GM19025 (cell line): ENCODE data around the gene IL4.
"Not testable (repeated sequence)": the region's sequence is repeated elsewhere in the genome, so short reads cannot be mapped to it uniquely, and the experiment has no call there.

Experiments
- ATAC-seq: cut with Tn5 transposase; IDR thresholded peaks from one replicate; pipeline ENCODE4 v1.9.1; 2021; ENCODE audit warnings: mild to moderate bottlenecking, low read depth, moderate library complexity; ENCODE audit not compliant: unreplicated experiment

IL4 gene

GRCh38 chr5:132688536-132689339 lies 14.9 kb downstream of the IL4 start:
- no peak for ATAC-seq

- ATAC-seq, result no peak
These were observed 15.7 kb downstream of the IL4 start for GRCh38 chr5:132689513-132689912.

- ATAC-seq, result no peak
These were observed 16.4 kb downstream of the IL4 start for GRCh38 chr5:132690156-132690555.

- not testable (repeated sequence) for ATAC-seq
These were observed 18.2 kb downstream of the IL4 start for GRCh38 chr5:132691755-132692631.

DNA sequence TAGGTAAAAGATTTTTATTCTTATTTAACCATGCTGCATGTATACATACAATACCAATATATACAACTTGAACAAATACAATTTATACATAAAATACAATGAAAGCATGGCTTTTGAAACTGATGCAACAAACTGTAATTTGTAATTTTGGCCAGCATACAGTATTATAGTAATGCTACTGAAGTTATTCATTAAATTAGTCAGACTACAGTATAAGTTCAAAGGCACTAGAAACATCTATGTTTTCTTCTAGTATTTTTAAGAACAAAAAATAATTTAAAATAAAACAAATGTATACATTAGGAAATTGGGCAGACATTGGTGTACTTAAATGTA lies 18.8 kb downstream of the IL4 start:
- ATAC-seq, result no peak

DNA sequence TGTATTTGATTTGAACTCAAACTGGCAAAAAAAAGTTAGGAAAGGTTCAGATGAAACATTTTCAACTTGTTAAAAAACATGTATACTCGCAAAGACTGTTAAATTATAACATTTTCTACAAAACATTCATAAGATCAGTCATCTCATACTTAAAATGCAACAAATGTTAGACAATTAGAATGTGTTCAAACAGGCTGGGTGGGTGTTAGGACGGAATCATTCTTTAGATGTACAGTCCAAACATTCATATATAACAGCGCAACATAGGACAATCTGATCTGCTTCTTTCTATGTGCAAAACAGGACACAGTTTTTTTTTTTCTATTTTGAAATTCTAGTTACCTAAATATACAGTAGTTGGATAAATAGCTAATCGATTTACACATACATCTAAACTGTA lies 22.2 kb downstream of the IL4 start:
- no peak for ATAC-seq

DNA sequence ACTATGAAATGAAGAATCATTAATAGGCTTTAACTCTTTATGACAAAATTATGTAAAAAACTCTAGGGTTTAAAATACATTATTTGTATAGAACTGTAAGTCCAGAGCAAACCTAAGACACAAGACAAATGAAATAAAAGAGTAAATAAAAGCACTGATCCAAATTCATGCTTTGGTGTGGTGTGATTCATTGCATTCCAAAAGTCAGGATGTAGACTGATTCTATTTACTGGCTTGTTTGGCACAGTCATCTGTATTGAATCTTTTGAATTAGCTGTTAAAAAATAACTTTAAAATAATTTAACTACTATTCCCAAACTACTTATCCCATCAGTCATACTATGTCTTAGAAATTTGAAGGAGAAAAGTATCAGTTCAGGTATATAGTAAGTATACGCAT lies 31.1 kb downstream of the IL4 start:
- ATAC-seq, result no peak

DNA sequence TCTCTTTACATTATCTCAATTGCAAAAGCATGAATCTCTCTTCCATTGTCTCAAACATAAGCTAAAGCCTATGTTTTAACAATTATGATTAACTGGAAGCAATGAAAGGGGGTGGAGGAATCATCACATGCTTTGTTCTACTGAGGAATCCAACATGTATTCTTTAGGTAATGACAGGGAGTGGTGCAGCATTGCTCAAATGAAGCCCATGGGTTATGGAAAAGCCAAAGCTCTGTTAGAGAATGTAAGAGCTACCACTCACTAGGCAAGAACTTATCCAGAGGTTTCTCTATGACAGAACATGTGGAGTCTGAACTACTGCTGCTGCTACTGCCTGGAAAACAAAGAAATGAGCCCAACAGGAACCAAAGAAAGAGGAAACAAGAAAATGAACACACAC lies 34.9 kb downstream of the IL4 start:
- no peak for ATAC-seq

DNA sequence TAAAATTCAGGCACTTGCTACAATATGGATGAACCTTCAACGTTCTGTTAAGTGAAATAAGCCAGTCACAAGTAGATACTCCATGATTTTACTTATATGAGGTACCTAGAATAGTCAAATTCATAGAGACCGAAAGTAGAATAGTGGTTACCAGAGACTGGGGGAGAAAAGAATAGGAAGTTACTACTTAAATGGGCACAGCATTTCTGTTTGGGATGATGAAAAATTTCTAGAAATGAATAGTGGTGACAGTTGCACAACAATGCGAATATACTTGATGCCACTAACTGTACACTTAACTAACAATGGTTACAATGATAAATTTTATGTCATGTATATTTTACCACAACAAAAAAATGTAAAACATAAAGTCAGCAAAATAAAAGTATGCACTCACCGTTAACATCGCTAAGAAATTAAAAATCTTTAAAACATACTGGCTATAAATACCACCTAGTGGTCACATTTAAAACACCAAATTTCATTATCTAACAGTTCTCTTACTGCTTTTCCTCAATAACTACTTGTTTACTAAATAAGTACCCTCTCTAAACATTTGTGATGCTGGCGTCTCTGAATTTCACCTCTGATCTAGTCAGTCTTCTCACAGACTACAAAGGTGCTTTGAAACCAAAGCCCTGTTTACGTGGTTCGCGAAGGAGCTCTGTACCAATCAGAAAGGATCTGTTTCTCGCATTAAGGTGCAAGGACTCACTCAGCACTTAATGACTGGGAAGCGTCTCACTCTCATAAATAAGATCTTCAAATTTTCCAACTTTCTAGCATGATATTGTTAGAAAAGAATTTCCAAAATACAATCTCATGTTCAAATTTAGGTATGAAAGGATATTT lies 40.9 kb downstream of the IL4 start:
- no peak for ATAC-seq

GRCh38 chr5:132718544-132719312 lies 44.9 kb downstream of the IL4 start:
- no peak for ATAC-seq

GRCh38 chr5:132725745-132726144 lies 52.0 kb downstream of the IL4 start:
- ATAC-seq, result no peak

- no peak for ATAC-seq
These were observed 56.1 kb downstream of the IL4 start for GRCh38 chr5:132729896-132730295.
